Parathyroid adenoma (tissue), 2 donors: ENCODE results near the gene LETM1.
"Not testable (repeated sequence)": the region's sequence is repeated elsewhere in the genome, so short reads cannot be mapped to it uniquely, and the experiment has no call there.

Experiments used
- H2AFZ ChIP-seq: fragments of 300-600 bp; sonication (generic); one replicate; pipeline ENCODE4 v1.7.0; 2017; ENCODE audit warnings: antibody characterized with exemption, mild to moderate bottlenecking
- H3K27ac ChIP-seq: fragments of 300-600 bp; sonication (generic); one replicate; pipeline ENCODE4 v1.7.0; 2017
- H3K27me3 ChIP-seq: fragments of 300-600 bp; sonication (generic); one replicate; pipeline ENCODE4 v1.7.0; 2017; ENCODE audit warnings: low read length; ENCODE audit not compliant: control insufficient read depth, insufficient read depth
- H3K36me3 ChIP-seq: fragments of 300-600 bp; sonication (generic); one replicate; pipeline ENCODE4 v1.7.0; 2017; ENCODE audit warnings: low read length; ENCODE audit not compliant: control insufficient read depth, insufficient read depth
- H3K4me1 ChIP-seq: fragments of 300-600 bp; sonication (generic); one replicate; pipeline ENCODE4 v1.7.0; 2017; ENCODE audit warnings: control low read depth
- H3K4me2 ChIP-seq: fragments of 300-600 bp; sonication (generic); one replicate; pipeline ENCODE4 v1.7.0; 2017; ENCODE audit warnings: low read length
- H3K4me3 ChIP-seq: fragments of 300-600 bp; sonication (generic); one replicate; pipeline ENCODE4 v1.7.0; 2017; ENCODE audit warnings: low read depth, low read length
- H3K79me2 ChIP-seq: fragments of 300-600 bp; sonication (generic); one replicate; pipeline ENCODE4 v1.7.0; 2017; ENCODE audit warnings: control low read depth
- H3K9ac ChIP-seq: fragments of 300-600 bp; sonication (generic); one replicate; pipeline ENCODE4 v1.7.0; 2017; ENCODE audit warnings: mild to moderate bottlenecking
- H3K9me3 ChIP-seq: fragments of 300-600 bp; sonication (generic); one replicate; pipeline ENCODE4 v1.7.0; 2017; ENCODE audit warnings: low read length; ENCODE audit not compliant: control insufficient read depth
- TF ChIP-seq, protein P1 (sequence below): fragments of 300-600 bp; sonication (generic); IDR thresholded peaks from one replicate; pipeline ENCODE4 v1.7.0; 2017; ENCODE audit warnings: antibody characterized with exemption, mild to moderate bottlenecking
- donor health status: primary hyperparathyroidism.

The LETM1 gene

DNA sequence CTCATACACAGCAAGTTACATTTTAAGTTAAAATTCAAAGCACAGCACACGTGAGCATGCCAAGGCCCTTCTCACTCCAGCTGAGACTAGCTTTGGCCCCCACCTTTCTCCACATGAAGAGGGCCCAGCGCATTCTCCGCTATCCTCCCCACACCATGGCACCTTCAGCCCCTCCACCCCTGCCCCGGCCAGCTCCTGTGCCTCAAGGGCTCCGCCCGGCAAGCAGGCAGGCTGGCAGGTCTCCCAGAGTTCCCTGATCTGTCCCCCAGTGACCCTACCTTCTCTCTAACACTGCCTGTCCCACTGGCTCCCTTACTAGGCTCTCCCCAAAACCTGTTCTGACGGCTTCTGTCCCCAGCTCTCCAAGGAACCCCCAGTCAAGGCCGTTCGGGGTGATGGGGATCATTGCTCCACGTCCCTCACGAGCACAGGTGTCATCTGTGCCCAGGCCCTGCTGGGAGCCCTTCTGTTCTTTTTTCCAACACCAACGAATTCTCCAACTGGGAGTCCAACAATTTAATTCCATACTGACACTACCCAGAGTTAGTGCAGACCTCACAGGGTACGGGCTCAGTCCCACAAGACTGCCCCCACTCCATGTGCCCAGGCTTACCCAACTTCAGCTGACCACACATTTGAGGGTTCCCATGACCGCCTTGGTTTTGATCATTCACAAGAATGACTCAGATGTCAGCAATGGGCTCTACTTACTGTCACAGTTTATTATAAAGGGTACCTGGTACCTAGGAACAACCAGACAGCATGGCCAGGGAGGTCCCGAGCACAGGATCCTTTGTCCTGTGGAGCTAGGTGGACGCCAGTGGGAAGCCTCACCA is 4.2 kb downstream of the LETM1 start:
- Histone ChIP-seq H3K9ac (no peak overlapping the region), H3K36me3 (no peaks in the 10 kb centered on the region), H3K79me2 (peaks cover 10% of the 10 kb centered on the region), H3K4me2 (no peak overlapping the region), H3K9me3 (no peaks in the 10 kb centered on the region), H3K27me3 (no peaks in the 10 kb centered on the region), H2AFZ (no peak overlapping the region), H3K4me3 (no peak overlapping the region), H3K4me1 (no peaks in the 10 kb centered on the region), H3K27ac (no peak overlapping the region)
- TF ChIP-seq, protein P1, sequence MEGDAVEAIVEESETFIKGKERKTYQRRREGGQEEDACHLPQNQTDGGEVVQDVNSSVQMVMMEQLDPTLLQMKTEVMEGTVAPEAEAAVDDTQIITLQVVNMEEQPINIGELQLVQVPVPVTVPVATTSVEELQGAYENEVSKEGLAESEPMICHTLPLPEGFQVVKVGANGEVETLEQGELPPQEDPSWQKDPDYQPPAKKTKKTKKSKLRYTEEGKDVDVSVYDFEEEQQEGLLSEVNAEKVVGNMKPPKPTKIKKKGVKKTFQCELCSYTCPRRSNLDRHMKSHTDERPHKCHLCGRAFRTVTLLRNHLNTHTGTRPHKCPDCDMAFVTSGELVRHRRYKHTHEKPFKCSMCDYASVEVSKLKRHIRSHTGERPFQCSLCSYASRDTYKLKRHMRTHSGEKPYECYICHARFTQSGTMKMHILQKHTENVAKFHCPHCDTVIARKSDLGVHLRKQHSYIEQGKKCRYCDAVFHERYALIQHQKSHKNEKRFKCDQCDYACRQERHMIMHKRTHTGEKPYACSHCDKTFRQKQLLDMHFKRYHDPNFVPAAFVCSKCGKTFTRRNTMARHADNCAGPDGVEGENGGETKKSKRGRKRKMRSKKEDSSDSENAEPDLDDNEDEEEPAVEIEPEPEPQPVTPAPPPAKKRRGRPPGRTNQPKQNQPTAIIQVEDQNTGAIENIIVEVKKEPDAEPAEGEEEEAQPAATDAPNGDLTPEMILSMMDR, result no peak

DNA sequence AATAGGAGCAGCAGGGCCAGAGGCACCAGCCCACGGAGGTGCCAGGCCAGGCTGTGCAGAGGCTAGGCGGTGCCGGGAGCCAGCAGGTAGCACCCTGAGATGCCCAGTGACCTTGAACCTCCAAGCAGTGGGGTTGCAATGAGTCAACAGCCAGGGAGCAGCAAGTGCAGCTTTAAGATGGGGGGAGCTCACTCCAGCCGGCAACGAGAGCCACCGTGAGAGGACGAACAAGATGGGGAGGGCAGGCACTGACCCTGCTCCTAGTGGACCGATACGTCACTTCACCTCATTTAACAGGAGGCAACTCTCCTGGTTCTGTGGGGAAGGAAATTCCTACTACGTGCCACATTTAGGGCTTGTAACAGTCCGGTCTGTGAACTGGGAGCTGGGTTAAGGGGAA is 4.8 kb downstream of the LETM1 start:
- Histone ChIP-seq H3K4me3 (no peak overlapping the region), H3K4me2 (peak overlapping the region; percentile 48), H3K36me3 (no peaks in the 10 kb centered on the region), H2AFZ (no peak overlapping the region), H3K9me3 (no peaks in the 10 kb centered on the region), H3K79me2 (peaks cover 10% of the 10 kb centered on the region), H3K4me1 (no peaks in the 10 kb centered on the region), H3K27me3 (no peaks in the 10 kb centered on the region), H3K27ac (no peak overlapping the region), H3K9ac (no peak overlapping the region)
- TF ChIP-seq, protein P1, result no peak

DNA sequence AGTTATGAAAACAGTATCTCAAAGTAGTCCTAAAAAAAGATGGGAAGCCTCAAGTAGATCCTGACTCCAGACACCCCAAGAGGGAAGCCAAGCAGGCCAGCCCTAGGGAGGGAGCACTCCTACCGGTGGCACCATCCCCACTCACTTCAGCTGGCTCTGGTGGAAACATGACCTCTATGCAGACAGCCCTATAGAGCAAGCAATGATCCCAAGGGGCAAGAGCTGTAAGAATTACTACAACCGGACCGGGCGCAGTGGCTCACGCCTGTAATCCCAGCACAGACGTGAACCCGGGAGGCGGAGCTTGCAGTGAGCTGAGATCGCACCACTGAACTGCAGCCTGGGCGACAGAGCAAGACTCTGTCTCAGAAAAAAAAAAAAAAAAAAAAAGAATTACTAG is 5.7 kb downstream of the LETM1 start:
- no peaks in the 10 kb centered on the region for H3K4me1 ChIP-seq
- H2AFZ ChIP-seq, result no peak overlapping the region
- no peak overlapping the region for H3K4me2 ChIP-seq
- H3K27ac ChIP-seq, result no peak overlapping the region
- H3K36me3 ChIP-seq, result no peaks in the 10 kb centered on the region
- H3K79me2 ChIP-seq, result peaks cover 10% of the 10 kb centered on the region
- TF ChIP-seq, protein P1, result no peak
- no peak overlapping the region for H3K4me3 ChIP-seq
- no peak overlapping the region for H3K9ac ChIP-seq
- no peaks in the 10 kb centered on the region for H3K27me3 ChIP-seq
- H3K9me3 ChIP-seq, result no peaks in the 10 kb centered on the region

DNA sequence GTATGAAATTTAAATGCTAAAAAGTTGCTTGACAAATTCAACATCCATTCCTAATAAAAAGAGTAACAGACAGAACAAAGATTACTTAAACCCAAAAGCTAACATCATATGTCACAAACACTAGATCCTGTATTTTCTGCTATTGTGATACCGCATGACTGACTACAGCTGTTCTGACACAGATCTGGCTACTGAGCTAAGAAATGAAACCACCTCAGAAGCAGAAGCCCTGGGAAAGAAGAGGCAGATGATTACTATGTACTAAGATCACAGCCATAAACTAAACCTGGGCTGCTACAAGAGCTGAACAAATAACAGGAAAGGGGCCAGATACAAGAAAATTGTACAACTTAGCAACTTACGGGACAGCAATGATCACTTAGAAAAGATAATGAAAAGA is 9.4 kb downstream of the LETM1 start:
- H3K27ac ChIP-seq, result no peak overlapping the region
- H3K4me1 ChIP-seq, result peaks cover 4% of the 10 kb centered on the region
- no peak overlapping the region for H2AFZ ChIP-seq
- TF ChIP-seq, protein P1, result no peak
- H3K36me3 ChIP-seq, result no peaks in the 10 kb centered on the region
- peaks cover 9% of the 10 kb centered on the region for H3K79me2 ChIP-seq
- no peaks in the 10 kb centered on the region for H3K27me3 ChIP-seq
- no peak overlapping the region for H3K4me2 ChIP-seq
- H3K9ac ChIP-seq, result no peak overlapping the region
- no peak overlapping the region for H3K4me3 ChIP-seq
- H3K9me3 ChIP-seq, result no peaks in the 10 kb centered on the region

DNA sequence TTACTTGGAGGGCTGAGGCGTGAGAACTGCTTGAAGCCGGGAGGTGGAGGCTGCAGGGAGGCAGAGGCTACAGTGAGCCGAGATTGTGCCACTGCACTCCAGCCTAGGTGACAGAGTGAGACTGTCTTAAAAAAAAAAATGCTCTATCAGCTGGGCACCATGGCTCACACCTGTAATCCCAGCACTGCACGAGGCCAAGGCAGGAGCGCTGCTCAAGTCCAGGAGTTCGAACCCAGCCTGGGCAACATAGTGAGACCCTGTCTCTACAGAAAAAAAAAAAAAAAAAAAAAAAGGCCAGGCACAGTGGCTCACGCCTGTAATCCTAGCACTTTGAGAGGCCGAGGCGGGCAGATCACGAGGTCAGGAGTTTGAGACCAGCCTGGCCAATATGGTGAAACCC is 11.3 kb downstream of the LETM1 start:
- not testable (repeated sequence) for H3K4me1 ChIP-seq, H3K9ac ChIP-seq, H3K9me3 ChIP-seq, H3K27me3 ChIP-seq, H2AFZ ChIP-seq, H3K27ac ChIP-seq, H3K4me2 ChIP-seq, H3K4me3 ChIP-seq, H3K36me3 ChIP-seq
- H3K79me2 ChIP-seq, result peaks cover 11% of the 10 kb centered on the region
